RWPE1 (cell line): ENCODE data around the gene WDFY2.

ENCODE experiments used
- CTCF ChIA-PET: fragments of 350-600 bp; sonication (Branson Sonifier 250); formaldehyde crosslinking; extraction: SDS; loops from one replicate; lab custom pipeline; 2021; lab: Yijun Ruan, JAX
- POLR2A ChIA-PET: fragments of 400-600 bp; formaldehyde crosslinking; extraction: SDS; loops from one replicate; lab custom pipeline; 2020; ENCODE audit warnings: antibody characterized with exemption; ENCODE audit not compliant: low non-redundant PET; lab: Yijun Ruan, JAX
- DNase-seq: peaks from one replicate; pipeline ENCODE4 v3.0.0; 2012; ENCODE audit warnings: low spot score
- H3K27ac ChIP-seq: fragments of 450-650 bp; 2 replicates; pipeline ENCODE4 v1.5.1; 2017
- TF ChIP-seq, protein P1 (sequence below): fragments of 450-650 bp; conservative IDR thresholded peaks from 2 replicates; pipeline ENCODE4 v1.5.1; 2017; ENCODE audit warnings: low read depth, mild to moderate bottlenecking

Gene WDFY2

DNA sequence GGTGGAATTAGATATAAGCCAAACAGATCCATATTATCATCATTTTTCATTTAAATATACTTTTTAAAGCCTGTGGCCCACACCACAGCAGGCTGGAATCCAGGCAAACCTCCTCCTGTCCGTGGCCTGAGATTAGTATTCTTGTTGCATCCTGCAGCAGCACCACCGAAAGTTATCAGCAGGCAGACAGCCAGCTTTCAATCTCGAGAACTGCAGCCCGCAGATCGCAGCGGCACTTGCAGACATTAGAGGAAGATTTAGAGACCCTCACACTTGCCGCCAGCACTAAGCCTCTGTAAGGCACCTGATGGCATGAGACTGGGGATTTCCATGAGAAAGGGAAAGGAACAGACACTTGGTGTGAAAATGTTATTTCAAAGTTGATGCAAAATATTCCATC is 212.3 kb downstream of the WDFY2 start:
- ChIA-PET CTCF (interaction anchor here (1.8 to 2.1 kb wide), 2 partner anchors 510 to 648 kb away, joined by 6 to 8 read pairs; no protein-coding TSS in a partner anchor), POLR2A (no interaction called here)
- TF ChIP-seq, protein P1, sequence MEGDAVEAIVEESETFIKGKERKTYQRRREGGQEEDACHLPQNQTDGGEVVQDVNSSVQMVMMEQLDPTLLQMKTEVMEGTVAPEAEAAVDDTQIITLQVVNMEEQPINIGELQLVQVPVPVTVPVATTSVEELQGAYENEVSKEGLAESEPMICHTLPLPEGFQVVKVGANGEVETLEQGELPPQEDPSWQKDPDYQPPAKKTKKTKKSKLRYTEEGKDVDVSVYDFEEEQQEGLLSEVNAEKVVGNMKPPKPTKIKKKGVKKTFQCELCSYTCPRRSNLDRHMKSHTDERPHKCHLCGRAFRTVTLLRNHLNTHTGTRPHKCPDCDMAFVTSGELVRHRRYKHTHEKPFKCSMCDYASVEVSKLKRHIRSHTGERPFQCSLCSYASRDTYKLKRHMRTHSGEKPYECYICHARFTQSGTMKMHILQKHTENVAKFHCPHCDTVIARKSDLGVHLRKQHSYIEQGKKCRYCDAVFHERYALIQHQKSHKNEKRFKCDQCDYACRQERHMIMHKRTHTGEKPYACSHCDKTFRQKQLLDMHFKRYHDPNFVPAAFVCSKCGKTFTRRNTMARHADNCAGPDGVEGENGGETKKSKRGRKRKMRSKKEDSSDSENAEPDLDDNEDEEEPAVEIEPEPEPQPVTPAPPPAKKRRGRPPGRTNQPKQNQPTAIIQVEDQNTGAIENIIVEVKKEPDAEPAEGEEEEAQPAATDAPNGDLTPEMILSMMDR, result no peak
- no peak overlapping the region for H3K27ac ChIP-seq
- no peak for DNase-seq

DNA sequence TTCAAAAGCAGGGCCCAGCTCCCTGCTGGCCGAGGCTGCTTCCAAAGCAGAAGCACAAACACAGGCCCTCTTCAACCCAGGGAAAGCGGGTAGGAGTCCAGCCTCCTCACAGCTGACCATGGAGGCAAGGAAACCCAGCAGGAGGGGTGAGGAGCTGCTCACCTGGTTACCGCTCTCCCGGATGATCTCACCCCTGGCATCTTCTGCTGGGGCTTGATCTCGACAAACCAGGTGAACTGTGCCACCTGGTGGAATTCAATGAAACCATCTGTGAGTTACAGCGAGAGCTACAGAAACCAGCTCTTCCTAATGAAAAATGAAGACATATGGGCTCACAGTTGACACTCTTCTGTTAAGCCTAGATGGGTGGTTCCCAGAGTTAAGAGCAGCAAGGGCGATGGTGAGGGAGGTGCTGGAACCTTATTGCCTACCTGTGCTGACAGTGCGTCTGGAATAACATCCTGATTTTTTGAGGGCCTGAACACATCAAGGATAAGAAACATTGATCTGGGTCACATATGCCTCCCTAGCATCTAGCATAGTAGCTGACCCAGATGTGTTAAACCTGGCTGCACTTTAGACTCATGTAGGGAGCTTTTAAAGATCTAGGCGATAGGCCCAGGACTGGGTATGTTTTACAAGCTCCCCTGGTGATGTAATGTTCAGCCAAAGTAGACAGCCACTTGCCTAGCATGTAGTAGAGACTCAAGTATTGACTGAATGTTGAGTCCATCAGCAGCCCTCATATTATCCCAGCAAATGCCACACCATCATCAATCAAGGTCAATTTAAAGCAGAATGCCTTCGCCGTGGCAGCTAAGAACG is 213.6 kb downstream of the WDFY2 start:
- TF ChIP-seq, protein P1, result peak; percentile 69
- ChIA-PET POLR2A (interaction anchor here (0.5 kb wide), 1 partner anchor 61 kb away, joined by 7 read pairs; no protein-coding TSS in a partner anchor), CTCF (interaction anchor here (0.6 to 2.1 kb wide), 16 partner anchors 15 to 672 kb away, joined by 3 to 8 read pairs (median 4); no protein-coding TSS in a partner anchor)
- peak; percentile 81 for DNase-seq
- no peak overlapping the region for H3K27ac ChIP-seq

DNA sequence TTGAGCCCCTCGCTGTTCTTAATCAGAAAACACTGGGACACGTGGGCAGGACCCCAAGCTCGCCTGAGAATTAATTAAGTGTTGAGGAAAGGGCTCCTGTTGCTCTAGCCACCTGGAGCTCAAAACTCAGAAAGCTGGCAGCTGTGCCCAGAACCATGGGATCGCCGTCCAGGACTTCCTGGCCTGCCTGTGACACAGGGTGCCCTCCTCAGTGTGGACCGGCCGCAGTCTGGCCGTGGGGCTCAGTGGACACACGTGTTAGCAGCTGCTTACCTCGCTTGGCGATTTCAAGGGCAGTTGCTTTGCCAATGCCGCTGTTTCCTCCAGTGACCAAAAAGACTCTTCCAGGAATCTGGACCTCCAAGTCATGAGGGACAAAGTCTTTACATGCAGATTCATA is 215.0 kb downstream of the WDFY2 start:
- no peak for DNase-seq
- TF ChIP-seq, protein P1, result no peak
- CTCF ChIA-PET, result no interaction called here
- no peak overlapping the region for H3K27ac ChIP-seq
- POLR2A ChIA-PET, result no interaction called here

DNA sequence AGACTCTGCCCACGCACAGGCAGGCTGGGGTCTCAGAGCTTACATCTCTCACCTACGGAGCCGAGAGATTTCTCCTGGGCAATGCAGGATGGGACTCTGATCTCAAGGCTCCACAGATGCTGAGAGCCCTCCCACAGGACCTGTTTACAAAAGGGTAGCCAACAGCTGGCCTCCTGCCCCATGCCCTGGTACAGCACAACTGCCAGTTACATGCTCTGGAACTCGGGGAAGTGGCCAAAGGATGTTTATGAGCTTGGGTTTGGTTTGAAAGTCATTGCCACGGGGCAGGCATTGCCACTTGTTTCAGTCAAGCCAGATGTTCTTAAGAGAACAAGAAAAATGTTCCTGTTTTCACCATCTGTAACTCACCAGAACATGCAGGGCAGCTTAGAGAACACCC is 216.2 kb downstream of the WDFY2 start:
- no peak overlapping the region for H3K27ac ChIP-seq
- DNase-seq, result no peak
- POLR2A ChIA-PET, result no interaction called here
- CTCF ChIA-PET, result interaction anchor here (0.6 to 1.3 kb wide), 3 partner anchors 293 to 514 kb away, joined by 3 to 4 read pairs (median 3); no protein-coding TSS in a partner anchor
- TF ChIP-seq, protein P1, result no peak

DNA sequence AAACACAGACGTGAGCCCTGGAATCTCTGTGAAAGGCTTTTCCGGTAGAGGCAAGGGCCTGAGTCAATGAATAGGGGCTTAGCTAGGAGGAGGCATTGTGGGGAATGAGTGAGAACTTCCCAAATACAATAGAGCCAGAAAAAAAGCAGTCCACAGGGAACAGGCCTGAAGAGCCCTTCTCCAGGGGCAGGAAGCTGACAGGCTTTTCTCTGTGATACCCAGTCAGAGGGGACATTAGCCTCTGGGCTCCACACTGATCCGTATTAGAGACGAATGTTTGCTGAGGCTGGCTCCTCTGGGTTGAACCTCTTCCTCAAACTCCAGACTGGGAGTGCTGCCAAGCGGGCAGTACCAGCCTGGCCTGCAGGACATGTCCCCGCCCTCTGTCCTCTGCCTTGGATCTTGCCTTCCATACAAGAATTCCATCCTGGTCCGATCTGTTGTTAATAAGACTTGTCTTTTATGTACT is 217.4 kb downstream of the WDFY2 start:
- H3K27ac ChIP-seq, result peak overlapping the region; percentile 86
- CTCF ChIA-PET, result interaction anchor here (0.6 kb wide), 3 partner anchors 313 to 1285 kb away, joined by 3 read pairs; no protein-coding TSS in a partner anchor
- POLR2A ChIA-PET, result no interaction called here

More for the DNA sequence above, 217.4 kb downstream of the WDFY2 start:
- TF ChIP-seq, protein P1, result no peak
- no peak for DNase-seq
